ENCODE results near the gene ZPBP2. TPM values are rescaled to one million over a fixed set of nuclear protein-coding genes. Genes with fewer than 3 reads are reported as not detected.

The ZPBP2 gene
- total RNA-seq, 1 experiment from 2014 or later = not detected

- Histone ChIP-seq H3K27me3 (ENCODE audit: insufficient read depth, low read length) (no peaks in the 10 kb centered on the region), H3K18ac (ENCODE audit: insufficient read length, low read depth, low read length) (no peak overlapping the region), H4K8ac (replicated peaks; ENCODE audit: insufficient read length, low read depth, low read length) (no peak overlapping the region), H2BK15ac (ENCODE audit: low read depth, low read length) (no peak overlapping the region), H2AFZ (ENCODE audit: low read length) (no peak overlapping the region), H3K9me3 (ENCODE audit: control insufficient read depth, low read depth, low read length) (no peaks in the 10 kb centered on the region), H3K14ac (ENCODE audit: insufficient read depth, low read length) (no peak overlapping the region), H4K5ac (ENCODE audit: insufficient read length, low read depth, low read length) (no peak overlapping the region), H3K79me1 (ENCODE audit: insufficient read depth, low read depth, low read length, poor library complexity, severe bottlenecking) (peaks cover 5% of the 10 kb centered on the region), H3K56ac (ENCODE audit: insufficient read length, low read depth, low read length) (no peak overlapping the region), H4K20me1 (ENCODE audit: control insufficient read depth, insufficient read depth, insufficient read length) (no peaks in the 10 kb centered on the region), H3K9ac (ENCODE audit: extremely low read depth, insufficient read length, low read length) (no peak overlapping the region), H3K4me2 (ENCODE audit: insufficient read depth, insufficient read length, low read length) (no peak overlapping the region), H2BK12ac (ENCODE audit: insufficient read length, low read depth, low read length) (no peak overlapping the region), H3K23me2 (ENCODE audit: insufficient read length, low read depth, low read length, poor library complexity, severe bottlenecking) (no peaks in the 10 kb centered on the region), H3K4ac (ENCODE audit: low read depth, low read length) (no peak overlapping the region), H2BK20ac (ENCODE audit: low read depth, low read length, poor library complexity, severe bottlenecking) (no peak overlapping the region), H2AK5ac (ENCODE audit: insufficient read length, low read length) (no peak overlapping the region), H3K27ac (ENCODE audit: insufficient read length, low read depth, low read length) (no peak overlapping the region), H3T11ph (ENCODE audit: low read length) (no peak overlapping the region), H2BK5ac (ENCODE audit: insufficient read length, low read length) (no peak overlapping the region), H2BK120ac (ENCODE audit: low read depth, low read length, poor library complexity, severe bottlenecking) (no peak overlapping the region), H3K79me2 (ENCODE audit: insufficient read depth, low read length) (peaks cover 4% of the 10 kb centered on the region; the same call in 1 of the 2 replicates), H4K91ac (ENCODE audit: insufficient read length, low read depth, low read length) (no peak overlapping the region), H3K23ac (ENCODE audit: insufficient read length, low read depth, low read length) (no peak overlapping the region), H3K4me1 (ENCODE audit: insufficient read depth, low read length) (no peaks in the 10 kb centered on the region; the same call in 1 of the 2 replicates)
- TF ChIP-seq CTCF (conservative IDR thresholded peaks at IDR 0.05) = no peak
- DNase-seq = no peak
- WGBS (ENCODE audit: extremely low coverage, insufficient read length, low lambda C conversion rate) = no CpG with 5 or more reads among the region's 19 CpGs
- Mint-ChIP-seq H3K27me3 (ENCODE audit: low read depth) (no peaks in the 10 kb centered on the region; the same call in 1 of the 2 replicates), H3K27ac (no peak overlapping the region), H3K9me3 (no peaks in the 10 kb centered on the region), H3K36me3 (ENCODE audit: insufficient read depth in 1 of 3, low read depth in 3 of 3) (peaks cover 21 to 47% (median 46%) of the 10 kb centered on the region in 3 experiments; a peak in 6 of 7 replicates), H3K4me1 (peaks cover 16% of the 10 kb centered on the region in 2 experiments), H3K4me3 (no peak overlapping the region; a peak in 1 of 5 replicates)
Observed at GRCh38 chr17:39920218-39921210, 52.5 kb downstream of the ZPBP2 start.

All from H9 (cell line).